NCI-H526 (cell line): ENCODE data around the gene LARGE2.

ENCODE experiments used
- DNase-seq, 2 experiments: peaks; one replicate each; lab custom pipeline; 2025; lab: John Stamatoyannopoulos, UW

Gene LARGE2

DNA sequence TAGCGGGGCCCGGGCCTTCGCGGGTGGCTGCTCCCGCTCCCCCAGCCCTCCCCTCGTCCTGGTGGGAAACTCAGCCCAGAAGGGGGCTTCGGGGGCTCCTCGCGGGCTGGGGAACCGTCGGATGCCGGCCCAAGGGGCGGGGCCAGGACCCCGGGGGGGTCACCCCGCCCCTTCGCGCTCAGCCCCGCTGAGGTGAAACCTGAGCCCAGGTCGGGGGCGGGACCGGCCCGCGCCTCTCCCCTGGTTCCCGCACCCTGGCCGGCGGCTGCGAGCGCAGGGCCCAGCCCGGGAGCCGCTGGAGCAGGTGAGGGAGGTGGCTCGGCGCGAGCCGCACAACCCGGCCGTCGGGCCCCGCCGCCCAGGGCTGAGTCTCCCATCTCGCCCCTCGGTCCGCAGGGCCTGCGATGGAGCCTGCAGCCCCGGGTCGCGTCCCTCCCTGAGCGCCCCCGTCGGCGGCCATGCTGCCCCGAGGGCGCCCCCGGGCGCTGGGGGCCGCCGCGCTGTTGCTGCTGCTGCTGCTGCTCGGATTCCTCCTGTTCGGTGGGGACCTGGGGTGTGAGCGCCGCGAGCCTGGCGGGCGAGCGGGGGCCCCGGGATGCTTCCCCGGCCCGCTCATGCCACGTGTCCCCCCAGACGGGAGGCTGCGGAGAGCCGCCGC, at the start of gene LARGE2:
Gene LARGE2, plus strand, starts transcription at position 232 of the 658 bp plus-strand sequence. Its CDS starts 227 bp downstream, at position 459.
- peak; percentile 59 to 90 for DNase-seq

DNA sequence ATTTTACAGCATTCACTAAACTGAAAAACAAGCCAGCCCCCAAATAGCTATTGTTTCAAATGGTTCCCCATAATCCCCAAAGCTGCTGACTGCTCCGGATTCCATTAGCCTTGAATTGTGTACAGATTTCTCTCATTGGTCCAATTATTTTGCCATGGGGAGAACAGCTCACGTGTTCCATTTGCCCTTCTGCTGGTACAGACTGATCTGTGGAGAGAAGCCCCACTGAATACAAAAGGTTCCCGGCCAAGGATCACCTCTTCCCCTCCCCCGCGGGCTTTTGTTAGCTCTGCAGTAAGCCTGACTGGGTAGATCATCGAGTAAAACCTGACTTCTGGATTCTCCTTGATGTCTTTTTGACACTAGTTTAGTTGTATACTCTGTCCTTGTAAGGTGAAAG, 46.1 kb upstream of the LARGE2 start:
- DNase-seq, result no peak

DNA sequence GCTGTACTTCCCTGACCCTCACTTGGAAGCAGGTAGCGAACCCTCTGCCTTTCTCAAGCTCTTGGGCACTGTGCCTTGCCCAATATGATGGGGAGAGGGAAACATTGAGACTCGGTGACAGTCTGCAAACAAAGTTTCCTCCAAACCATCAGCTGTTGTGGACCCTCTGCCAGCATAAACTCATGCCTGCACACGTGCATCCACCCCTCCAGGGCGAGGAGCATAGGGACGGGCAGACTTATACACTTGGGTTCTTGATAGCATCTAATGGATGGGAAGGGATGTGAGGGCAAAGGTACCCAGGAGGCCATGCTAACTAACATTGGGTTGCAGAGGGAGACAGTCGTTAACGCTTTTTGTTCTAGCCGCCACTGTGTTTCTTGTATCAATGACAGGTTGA, 45.2 kb upstream of the LARGE2 start:
- DNase-seq, result no peak

DNA sequence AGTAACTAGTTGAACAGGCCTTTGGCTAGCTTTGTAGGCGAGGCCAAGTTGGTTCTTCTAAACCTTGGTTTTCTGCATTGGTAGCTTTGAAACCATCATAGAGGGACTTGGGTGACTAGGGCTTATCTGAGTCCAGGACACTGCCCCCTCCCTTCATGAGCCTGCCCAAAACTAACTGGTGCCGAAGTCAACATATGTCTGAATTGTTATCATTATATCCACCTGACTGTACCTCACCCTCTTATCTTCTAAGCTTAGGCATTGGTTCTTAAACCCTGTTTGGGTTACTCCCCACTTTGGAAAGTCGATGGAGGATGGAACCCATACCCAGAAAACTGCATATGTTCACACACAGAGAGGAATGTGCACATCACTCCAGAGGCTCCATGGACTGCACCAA, 44.6 kb upstream of the LARGE2 start:
- no peak for DNase-seq

DNA sequence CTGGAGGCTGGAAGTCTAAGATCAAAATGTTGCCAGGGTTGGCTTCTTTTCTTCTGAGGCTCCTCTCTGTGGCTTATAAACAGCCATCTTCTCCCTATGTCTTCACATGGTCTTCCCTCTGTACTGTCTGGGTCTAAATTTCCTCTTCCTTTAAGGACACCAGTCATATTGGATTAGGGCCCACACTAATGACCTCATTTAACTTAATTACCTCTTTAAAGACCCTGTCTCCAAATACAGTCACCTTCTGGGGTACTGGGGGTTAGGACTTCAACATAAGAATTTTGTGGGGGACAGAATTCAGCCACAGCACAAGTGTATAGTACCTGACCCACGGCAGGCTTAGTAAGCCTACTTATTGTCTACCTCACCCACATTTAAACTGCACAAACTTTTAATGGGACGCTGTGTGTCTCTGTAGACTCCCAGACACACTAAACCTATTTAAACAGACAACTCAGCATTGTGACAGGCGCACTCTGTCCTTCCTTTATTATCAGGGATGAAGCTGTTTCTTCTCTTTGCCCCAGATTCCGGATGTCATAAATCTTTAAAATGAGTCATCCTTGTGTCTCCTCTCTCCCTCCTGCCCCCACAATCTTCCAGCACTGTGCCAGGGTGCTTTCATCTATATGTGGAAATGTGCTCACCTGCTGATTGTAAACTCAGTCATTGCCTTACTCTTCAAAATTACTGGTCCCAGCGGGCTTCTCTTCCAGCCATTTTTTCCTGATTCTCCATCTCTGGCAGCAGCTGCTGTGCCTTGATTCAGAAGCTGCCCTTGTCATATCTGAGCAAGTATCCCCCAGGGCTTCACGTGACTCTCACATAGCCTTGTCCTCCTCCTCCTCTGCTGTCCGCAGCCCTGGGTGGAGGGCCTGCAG, 42.4 kb upstream of the LARGE2 start:
- DNase-seq, result no peak

DNA sequence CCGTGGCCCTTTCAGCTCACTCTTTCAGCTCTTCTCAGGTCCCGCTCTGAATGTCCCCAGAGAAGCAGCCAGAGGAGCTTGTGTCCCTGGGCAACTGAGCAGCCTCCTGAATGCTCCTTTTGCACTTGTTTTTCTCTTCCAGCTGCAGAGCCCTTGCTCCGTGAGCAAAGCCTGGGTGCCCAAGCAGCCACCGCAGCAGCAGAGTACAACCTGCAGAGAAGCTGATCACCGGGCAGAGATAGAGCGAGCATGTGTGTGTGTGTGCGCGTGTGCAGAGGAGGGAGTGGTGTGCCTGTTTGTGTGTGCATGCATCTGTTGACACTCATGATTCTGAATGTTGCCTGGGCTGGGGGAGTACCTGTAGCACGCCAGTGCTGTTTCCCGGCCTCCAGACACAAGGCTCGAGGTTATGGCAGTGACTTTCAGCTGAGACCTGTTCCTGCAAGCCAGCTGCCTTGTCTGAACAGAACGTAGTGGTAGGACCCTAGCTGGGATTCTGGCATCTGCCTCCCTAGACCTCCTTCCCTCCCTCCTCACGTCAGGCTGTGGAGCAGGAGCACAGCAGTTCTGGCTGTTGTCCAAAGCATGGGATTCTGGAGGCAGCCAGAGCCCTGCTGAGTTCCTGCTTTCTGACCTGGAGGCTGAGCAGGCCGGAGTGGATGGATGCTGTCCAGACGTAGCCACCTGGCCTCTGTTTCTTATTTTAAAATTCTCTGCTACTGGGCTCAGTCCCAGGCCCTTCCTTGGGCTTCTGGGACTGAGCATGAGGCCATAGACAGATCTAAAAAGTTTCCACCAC, 41.5 kb upstream of the LARGE2 start:
- DNase-seq, result no peak

DNA sequence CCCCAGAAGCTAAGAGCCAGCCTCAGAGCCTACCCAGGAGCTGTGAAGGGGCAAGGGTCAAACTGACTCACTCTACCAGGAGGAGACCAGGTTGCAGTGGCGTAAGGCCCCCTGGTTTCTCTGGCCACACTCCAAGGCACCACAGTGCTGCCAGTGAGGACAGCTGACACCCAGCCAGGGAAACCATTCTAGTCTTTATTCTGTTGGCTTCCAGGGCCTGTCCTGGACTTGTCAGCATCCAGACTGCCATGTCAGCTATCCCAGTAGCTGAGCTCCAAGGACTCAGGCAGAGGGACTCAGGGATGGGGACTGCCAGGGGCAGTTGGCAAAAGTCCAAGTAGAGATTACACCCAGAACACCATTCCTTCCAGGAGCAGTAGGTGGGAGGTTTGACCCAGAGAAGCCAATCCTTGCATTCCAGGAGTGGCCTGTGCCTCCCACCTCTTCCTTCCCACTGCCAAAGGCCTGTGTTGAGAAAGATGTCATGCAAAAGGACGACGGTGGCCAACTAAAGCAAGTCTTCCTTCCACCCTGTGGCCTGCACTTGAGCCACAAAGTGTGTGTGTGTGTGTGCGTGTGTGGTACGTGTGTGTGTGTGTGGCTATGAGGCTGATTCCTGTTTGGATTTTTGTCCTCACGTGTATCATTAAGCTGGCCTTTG, 40.6 kb upstream of the LARGE2 start:
- no peak for DNase-seq

DNA sequence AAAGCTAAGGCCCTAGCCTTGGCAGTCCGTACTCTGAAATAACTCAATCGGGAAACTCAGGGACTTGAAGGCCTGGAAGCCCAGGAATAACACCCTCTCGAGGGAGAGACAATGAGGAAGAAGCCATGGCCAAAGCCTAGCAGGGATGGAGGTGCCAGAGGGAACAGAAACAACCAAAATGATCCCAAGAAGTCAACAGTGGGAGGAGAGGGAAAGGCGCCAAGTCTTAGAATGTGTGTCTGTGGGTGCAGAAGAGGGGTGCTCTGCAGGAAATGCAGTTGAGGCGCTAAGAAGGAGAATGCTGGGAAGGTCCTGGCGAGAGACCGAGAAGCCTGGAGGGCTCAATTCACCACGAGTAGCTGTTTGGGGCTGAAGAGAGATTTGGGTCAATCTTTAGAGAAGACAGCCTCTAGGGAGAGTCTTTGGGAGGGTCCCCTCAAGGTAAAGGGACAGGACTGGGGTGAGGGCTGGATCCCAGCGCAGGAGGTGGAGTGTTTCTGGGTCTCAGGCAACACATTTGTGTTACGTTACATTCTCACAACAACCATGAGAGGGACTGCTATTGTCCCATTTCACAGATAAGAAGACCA, 37.8 kb upstream of the LARGE2 start:
- no peak for DNase-seq

DNA sequence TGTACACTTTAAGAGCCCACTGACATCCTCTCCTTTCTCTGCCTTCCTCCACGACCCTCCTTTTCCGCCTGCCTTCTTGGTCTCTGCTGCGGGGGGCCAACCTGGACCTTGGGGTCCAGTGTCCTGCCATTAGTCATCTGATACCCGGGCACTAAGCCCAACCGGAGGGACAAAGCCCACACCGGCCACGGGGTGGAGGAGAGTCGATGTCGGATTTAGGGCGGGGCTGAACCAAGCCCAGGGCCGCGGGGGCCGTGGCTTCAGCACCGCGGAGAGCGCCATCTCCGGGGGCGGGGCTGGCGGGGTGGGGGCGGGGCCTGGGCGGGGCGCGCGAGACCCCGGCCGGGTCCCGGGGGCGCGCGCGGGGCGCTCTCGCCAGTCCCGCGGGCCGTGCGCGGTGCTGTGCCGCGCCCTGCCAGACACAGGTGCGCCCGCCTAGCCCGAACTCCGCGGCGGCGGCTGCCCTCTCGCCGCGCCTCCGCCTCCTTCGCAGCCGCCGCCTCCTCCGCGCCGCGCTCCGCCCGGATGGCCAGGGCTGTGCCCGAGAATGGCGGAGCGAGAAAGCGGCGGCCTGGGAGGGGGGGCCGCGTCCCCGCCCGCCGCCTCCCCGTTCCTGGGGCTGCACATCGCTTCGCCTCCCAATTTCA, 37.1 kb upstream of the LARGE2 start, which contains the start of gene MAPK8IP1:
Gene MAPK8IP1, plus strand, starts transcription at position 378 of the 647 bp plus-strand sequence. Its CDS starts 170 bp downstream, at position 548.
- DNase-seq, result peak; percentile 30 to 94

DNA sequence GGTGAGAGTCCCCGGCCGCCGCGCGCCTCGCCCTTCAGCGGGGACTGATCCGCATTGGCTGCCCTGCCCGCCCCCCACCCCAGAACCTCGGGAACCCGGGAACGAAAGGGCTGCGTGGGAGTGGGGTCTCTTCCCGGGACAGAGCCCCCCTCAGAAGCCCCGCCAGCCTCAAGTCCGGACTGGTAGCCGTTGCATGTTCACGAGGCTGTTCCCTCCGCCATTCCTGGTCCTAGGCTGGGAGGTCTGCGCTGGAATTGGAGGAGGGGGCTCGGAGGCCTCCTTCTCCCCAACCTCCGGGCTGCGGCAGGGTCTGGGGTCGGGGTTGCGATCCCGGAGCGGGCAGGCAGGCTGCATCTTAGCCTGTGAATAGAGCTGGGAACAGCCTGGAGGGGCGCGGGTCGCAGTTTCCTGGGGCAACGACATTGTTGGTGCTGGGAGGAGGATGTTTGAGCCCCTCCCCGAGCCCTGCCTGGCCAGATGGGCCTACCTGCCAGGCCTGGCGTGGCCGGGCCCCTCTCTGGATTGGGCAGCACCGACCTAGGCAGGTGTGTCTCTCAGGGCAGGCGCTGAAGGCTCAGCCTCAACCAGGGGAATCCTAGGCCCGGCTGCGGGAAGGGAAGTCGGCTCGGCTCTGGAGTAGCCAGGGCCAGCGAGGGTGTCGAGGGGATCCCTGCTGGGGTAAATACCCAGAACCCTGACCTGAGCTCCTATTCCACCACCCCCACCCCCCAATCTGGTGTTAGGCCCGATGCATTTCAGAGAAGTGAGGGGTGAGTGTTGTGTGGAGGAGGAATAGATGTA, 36.3 kb upstream of the LARGE2 start:
- peak; percentile 37 to 79 for DNase-seq

DNA sequence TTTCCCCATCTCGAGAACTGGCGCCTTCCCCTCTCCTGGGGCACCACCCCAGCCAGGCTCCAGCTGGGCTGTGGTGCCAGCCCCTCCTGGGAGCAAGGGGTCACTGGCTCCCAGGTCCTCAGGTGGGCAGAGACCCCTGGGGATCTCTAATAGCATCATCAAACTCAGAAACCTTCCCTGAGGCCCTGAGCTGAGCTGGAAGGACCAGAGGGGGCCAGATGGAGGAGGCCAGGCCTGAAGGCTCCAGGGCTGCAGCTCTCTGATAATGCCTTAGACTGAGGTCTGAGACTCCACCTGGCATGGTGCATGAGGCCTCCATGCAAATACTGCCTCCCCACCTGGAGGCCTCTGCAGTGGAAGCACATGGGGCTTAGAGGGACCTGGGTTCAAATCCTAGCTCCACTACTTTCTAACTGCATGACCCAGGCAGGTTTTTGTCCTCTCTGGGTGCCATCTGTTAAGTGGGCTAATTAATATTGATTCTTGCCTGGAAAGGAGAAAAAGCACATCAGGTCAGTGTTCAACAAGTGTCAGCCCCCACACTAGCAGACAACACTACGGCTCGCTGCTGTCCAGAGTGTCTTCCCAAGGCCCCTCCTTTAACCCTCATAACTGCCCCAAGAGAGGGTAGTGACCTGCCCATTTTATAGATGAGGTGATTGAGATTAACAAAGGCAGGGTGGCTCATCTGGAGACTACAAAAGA, 35.5 kb upstream of the LARGE2 start:
- no peak for DNase-seq

DNA sequence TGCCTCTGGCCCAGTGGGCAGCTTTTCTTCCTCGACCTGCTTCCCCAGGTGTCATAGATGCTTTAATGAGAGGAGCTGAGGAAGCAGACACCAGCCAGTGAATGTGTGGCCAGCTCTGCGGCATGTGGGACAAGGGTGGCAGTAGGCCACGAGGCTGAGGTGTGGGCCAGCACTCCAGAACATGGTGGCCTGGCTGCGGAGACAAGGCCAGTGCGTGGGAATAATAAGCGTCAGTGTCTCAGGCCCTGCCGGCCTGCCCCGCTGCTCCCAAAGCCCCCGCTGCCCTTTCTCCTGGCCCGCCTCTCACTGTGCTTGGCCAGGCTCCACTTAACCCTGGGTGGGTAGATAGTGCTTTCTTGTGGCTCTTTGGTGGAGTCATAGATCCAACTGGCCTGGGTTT, 34.9 kb upstream of the LARGE2 start:
- DNase-seq, result no peak

DNA sequence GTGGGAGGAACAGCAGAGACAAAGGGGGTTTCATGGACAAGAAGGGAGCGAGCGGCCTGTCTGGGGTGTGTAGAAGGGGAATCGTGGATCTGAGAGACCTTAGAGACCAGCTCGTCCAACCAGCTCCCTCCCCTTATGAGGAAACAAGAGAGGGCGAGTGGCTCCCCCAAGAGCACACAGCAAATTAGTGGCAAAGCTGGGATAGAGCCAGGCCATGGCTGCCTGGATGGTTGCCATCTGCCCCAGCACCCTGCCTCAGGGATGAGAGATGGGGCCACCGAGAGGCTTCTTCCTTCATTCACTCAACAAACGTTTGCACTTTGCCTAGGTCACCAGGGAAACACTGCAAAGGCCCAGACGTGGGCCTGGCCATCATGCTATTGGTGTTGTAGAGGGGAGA, 32.9 kb upstream of the LARGE2 start:
- DNase-seq, result no peak

DNA sequence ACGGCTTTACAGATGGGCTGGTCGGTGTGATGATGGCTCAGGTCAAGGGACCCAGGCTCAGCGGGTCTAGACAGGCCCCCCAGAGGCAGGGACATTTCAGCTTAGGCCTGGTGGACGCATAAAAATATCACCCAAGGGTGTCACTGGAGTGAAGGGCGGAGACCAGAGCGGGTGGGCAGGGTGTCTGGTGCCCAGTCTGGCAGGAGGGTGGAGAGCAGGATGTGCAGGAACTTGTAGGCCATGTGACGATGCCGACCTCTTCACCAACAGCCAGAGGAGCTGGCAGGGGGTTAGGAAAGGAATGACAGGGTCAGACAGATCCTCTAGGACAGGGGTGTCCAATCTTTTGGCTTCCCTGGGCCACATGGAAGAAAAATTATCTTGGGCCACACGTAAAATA, 32.5 kb upstream of the LARGE2 start:
- no peak for DNase-seq

DNA sequence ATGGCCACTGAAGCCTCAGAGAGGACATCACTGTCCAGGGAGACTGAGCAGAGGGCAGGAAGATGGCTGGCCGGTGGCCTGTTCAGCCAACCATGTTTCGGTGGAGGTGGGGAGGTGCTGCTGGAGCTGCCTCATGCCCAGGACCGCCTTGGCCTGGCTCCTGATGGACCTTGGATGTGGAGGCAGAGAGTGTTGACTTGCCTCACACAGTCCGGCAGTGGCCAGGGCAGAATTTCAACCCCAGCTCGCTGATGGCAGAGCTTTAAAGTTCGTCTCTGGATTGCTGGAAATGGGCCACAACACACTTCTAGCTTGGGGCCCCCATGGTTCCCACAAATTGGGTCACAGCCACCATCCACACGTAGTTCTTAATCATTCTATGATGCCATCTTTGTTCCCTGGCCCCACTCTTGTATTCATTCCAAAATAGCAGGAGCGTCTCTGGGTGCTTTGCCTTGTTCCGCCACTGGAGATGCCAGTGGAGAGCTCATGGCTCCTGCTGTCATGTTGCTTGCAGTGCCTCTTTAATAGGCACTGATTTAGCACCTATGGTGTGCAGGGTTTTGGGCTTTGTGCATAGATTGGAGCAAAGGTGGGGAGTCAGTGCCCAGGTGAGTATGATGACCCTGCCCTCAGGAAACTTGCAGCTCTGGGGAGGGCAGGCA, 31.4 kb upstream of the LARGE2 start:
- no peak for DNase-seq

DNA sequence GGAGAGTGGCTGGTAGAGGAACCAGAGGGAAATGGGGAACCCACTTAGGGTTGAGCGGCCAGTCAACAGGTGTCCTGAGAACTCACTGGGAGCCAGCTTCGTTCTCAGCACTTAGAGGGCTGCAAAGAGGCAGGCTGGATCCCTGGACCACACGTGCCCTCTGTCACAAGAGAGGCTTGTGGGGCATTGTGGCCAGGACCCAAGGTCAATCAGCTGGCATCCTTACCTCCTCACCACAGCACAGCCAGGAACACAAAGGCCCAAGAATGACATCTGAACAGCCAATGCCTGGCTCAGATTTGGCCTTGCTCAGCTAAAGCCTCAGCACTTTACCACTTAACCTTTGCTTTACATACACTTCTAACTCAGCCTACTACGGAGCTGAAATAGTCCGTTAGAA, 29.6 kb upstream of the LARGE2 start:
- no peak for DNase-seq

DNA sequence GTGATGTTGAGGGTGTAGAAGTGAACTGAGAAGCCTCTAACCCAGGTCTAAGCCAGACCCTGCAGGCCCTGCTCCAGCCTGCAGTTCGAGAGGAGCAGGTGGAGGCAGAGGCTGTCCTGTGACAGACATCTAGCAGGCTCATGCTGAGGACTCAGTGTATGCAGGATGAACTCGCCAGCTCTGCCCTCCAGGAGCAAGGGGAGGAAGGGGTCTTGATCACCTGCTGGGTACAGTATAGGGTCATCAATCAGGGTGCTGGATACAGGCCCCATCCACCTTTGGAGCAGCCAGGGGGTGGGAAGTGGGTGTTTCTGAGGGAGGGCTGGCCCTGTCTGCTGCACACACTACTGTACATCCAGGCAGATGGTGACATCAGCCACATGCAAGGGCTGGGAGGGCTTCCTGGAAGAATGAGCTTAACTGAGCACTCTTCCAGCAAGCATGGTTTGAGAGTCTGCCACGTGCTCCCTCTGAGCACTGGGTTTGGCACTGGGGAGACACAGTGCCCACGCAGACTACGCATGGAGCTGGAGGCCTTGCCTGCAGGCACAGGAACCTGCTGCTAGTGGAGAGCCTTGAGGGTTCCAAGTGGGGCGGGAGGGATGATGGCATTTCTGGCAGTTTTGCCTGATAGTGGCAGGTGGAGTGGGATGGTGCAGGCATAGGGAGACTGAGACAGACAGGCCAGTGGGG, 27.8 kb upstream of the LARGE2 start:
- DNase-seq, result no peak

DNA sequence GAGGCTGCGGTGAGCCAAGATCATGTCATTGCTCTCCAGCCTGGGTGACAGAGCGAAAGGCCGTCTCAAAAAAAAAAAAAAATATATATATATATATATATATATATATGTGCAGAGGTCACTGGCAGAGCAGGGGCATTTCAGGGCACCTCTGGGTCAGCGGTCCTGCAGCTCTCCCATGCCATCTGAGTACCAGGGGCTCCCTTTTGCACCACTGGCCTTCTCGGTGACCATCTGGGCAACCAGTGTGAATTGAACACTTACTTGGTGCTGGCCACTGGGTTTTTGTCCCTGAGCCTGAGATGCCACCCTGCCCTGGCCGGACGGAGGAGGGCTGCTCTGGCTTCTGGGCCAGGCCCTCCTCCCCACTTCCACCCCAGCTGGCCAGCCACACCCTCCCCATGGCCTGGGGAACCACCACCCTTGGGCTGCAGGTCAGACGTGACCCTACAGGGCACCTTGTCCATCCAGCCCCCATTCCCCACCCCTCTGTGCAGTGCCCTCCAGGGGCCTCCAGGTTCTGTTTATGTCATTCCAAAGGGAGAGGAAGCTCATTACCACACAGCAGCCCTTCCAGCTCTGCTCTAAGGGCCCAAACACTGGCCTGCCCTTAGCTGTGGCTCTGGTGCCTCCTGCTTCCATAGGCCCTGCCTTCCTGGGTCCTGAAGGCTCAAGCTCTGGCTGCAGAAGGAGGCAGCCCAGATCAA, 26.8 kb upstream of the LARGE2 start:
- no peak for DNase-seq
